ENCODE data around the gene PLA2R1. TPM values are rescaled to one million over a fixed set of nuclear protein-coding genes. Genes with fewer than 3 reads are reported as not detected.

PLA2R1 gene
- total RNA-seq, 3 donors from 2014 or later = 12.5 to 49.9 (median 27.9) TPM

GRCh38 chr2:160064916-160065315 lies 2.5 kb upstream of the PLA2R1 start:
- Histone ChIP-seq H3K27ac (peak overlapping the region in 1 of 2 donors; percentile 89), H3K36me3 (no peaks in the 10 kb centered on the region), H3K9me3 (peaks cover 0 to 4% of the 10 kb centered on the region in 2 donors), H3K4me3 (no peak overlapping the region), H3K27me3 (no peaks in the 10 kb centered on the region), H3K4me1 (no peaks in the 10 kb centered on the region)
- TF ChIP-seq CTCF (IDR thresholded peaks at IDR 0.05) (no peak), POLR2A (IDR thresholded peaks at IDR 0.05) (no peak), POLR2AphosphoS5 (IDR thresholded peaks at IDR 0.05) (no peak)
- DNase-seq (ENCODE audit: low spot score in 2 of 2) = no peak
- intact Hi-C loops (cut with DNase I; ENCODE audit: low total_unique reads) = no loop called here

- H3K27ac ChIP-seq = peak overlapping the region; percentile 89
- H3K27me3 ChIP-seq = no peaks in the 10 kb centered on the region
- intact Hi-C loops (cut with DNase I; ENCODE audit: low total_unique reads) = no loop called here
- DNase-seq (ENCODE audit: low spot score in 2 of 2) = no peak
- H3K9me3 ChIP-seq = peaks cover 0 to 4% of the 10 kb centered on the region in 2 donors
- H3K4me1 ChIP-seq = no peaks in the 10 kb centered on the region
- H3K4me3 ChIP-seq = no peak overlapping the region
- no peaks in the 10 kb centered on the region for H3K36me3 ChIP-seq
- TF ChIP-seq CTCF (IDR thresholded peaks at IDR 0.05) (no peak), POLR2AphosphoS5 (IDR thresholded peaks at IDR 0.05) (no peak), POLR2A (IDR thresholded peaks at IDR 0.05) (no peak)
Observed at GRCh38 chr2:160063879-160064612, 1.6 kb upstream of the PLA2R1 start.

GRCh38 chr2:160063271-160063670 lies 856 bp upstream of the PLA2R1 start:
- H3K4me1 ChIP-seq = peaks cover 0 to 2% of the 10 kb centered on the region in 2 donors
- no peak for TF ChIP-seq POLR2AphosphoS5 (IDR thresholded peaks at IDR 0.05)
- TF ChIP-seq POLR2A (IDR thresholded peaks at IDR 0.05) = no peak
- TF ChIP-seq CTCF (IDR thresholded peaks at IDR 0.05) = no peak
- no peak for DNase-seq (ENCODE audit: low spot score in 2 of 2)
- H3K36me3 ChIP-seq = no peaks in the 10 kb centered on the region
- H3K27me3 ChIP-seq = no peaks in the 10 kb centered on the region
- peak overlapping the region; percentile 74 to 84 (median 82) for H3K4me3 ChIP-seq
- peak overlapping the region; percentile 89 for H3K27ac ChIP-seq
- intact Hi-C loops (cut with DNase I; ENCODE audit: low total_unique reads) = no loop called here
- H3K9me3 ChIP-seq = no peaks in the 10 kb centered on the region

GRCh38 chr2:160061944-160062291 lies 497 bp downstream of the PLA2R1 start:
- peaks cover 0 to 14% of the 10 kb centered on the region in 2 donors for H3K4me1 ChIP-seq
- peak overlapping the region; percentile 89 for H3K27ac ChIP-seq
- intact Hi-C loops (cut with DNase I; ENCODE audit: low total_unique reads) = no loop called here
- no peaks in the 10 kb centered on the region for H3K9me3 ChIP-seq
- H3K4me3 ChIP-seq = peak overlapping the region; percentile 74 to 84 (median 82)
- TF ChIP-seq CTCF (IDR thresholded peaks at IDR 0.05) (no peak), POLR2AphosphoS5 (IDR thresholded peaks at IDR 0.05) (no peak), POLR2A (IDR thresholded peaks at IDR 0.05) (no peak)
- H3K36me3 ChIP-seq = no peaks in the 10 kb centered on the region
- no peaks in the 10 kb centered on the region for H3K27me3 ChIP-seq
- DNase-seq (ENCODE audit: low spot score in 2 of 2) = no peak

GRCh38 chr2:160061533-160061932 lies 882 bp downstream of the PLA2R1 start:
- Histone ChIP-seq H3K36me3 (no peaks in the 10 kb centered on the region), H3K4me1 (peaks cover 0 to 14% of the 10 kb centered on the region in 2 donors), H3K4me3 (peak overlapping the region; percentile 74 to 84 (median 82)), H3K9me3 (no peaks in the 10 kb centered on the region), H3K27me3 (no peaks in the 10 kb centered on the region), H3K27ac (peak overlapping the region; percentile 89)
- no peak for TF ChIP-seq CTCF (IDR thresholded peaks at IDR 0.05)
- TF ChIP-seq POLR2AphosphoS5 (IDR thresholded peaks at IDR 0.05) = no peak
- no peak for TF ChIP-seq POLR2A (IDR thresholded peaks at IDR 0.05)
- intact Hi-C loops (cut with DNase I; ENCODE audit: low total_unique reads) = no loop called here
- no peak for DNase-seq (ENCODE audit: low spot score in 2 of 2)
